ENCODE measurements around the gene KIF4A. TPM values are rescaled to one million over a fixed set of nuclear protein-coding genes. Genes with fewer than 3 reads are reported as not detected.

Gene KIF4A
- polyA plus RNA-seq, 1 donor (not counting 4 experiments of a cell fraction or from before 2014, with no cell fraction given), result 7.1 TPM

DNA sequence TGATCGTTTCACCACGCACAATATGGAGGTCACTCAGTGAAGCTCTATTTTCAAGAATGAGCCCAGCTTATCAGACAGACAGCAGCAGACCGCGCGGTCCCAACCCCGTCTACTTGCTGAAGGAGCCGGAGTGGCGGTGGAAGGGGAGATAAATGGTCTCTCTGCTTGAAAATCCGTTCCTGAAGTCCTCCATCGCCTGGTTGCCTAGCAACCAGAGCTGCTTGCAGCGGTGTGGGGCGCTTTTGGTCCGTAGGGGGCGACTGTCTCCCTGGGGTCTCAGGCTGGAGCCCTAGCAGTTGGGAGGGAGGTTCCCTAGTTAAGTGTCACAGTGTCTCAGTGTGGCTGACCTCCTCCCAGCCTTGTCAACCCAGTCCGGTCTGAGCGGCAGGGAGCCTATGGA, 146.4 kb downstream of the KIF4A start:
- Histone ChIP-seq H2AFZ (ENCODE audit: control insufficient read depth, low read length) (no peak overlapping the region), H3K4me2 (ENCODE audit: control insufficient read depth, extremely low read depth, insufficient read depth, low read depth, low read length) (no peak overlapping the region), H3K4me1 (ENCODE audit: control insufficient read depth, extremely low read depth, insufficient read depth, low read length) (peaks cover 23% of the 10 kb centered on the region), H3K9me1 (ENCODE audit: control insufficient read depth, extremely low read depth, insufficient read depth, low read length) (no peaks in the 10 kb centered on the region), H3K9ac (ENCODE audit: control insufficient read depth, extremely low read depth, insufficient read depth, low read length) (no peak overlapping the region), H3K4me3 (ENCODE audit: control insufficient read depth in 2 of 3, extremely low read depth in 1 of 3, insufficient read depth in 2 of 3, low read depth in 1 of 3, low read length in 3 of 3) (no peak overlapping the region), H3K27ac (ENCODE audit: control insufficient read depth, insufficient read depth, low read length) (no peak overlapping the region), H4K20me1 (ENCODE audit: control insufficient read depth, extremely low read depth, insufficient read depth, low read length) (no peaks in the 10 kb centered on the region), H3K9me3 (ENCODE audit: control insufficient read depth, low read depth, low read length) (peaks cover 1% of the 10 kb centered on the region), H3K79me2 (ENCODE audit: control insufficient read depth, insufficient read depth, low read length) (no peaks in the 10 kb centered on the region), H3K27me3 (ENCODE audit: control insufficient read depth, extremely low read depth, insufficient read depth, low read length) (no peaks in the 10 kb centered on the region), H3K36me3 (ENCODE audit: control insufficient read depth in 2 of 2, extremely low read depth in 1 of 2, insufficient read depth in 2 of 2, low read length in 2 of 2) (no peaks in the 10 kb centered on the region)
- dilution Hi-C loops (cut with MboI; ENCODE audit: extremely low pct_ligation_motif_present, low sequenced_read_pairs), result no loop called here
- TF ChIP-seq EZH2 (IDR thresholded peaks at IDR 0.05; ENCODE audit: low read length), result no peak
- TF ChIP-seq, protein P1, sequence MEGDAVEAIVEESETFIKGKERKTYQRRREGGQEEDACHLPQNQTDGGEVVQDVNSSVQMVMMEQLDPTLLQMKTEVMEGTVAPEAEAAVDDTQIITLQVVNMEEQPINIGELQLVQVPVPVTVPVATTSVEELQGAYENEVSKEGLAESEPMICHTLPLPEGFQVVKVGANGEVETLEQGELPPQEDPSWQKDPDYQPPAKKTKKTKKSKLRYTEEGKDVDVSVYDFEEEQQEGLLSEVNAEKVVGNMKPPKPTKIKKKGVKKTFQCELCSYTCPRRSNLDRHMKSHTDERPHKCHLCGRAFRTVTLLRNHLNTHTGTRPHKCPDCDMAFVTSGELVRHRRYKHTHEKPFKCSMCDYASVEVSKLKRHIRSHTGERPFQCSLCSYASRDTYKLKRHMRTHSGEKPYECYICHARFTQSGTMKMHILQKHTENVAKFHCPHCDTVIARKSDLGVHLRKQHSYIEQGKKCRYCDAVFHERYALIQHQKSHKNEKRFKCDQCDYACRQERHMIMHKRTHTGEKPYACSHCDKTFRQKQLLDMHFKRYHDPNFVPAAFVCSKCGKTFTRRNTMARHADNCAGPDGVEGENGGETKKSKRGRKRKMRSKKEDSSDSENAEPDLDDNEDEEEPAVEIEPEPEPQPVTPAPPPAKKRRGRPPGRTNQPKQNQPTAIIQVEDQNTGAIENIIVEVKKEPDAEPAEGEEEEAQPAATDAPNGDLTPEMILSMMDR (optimal IDR thresholded peaks at IDR 0.05 in 1 of 3, IDR thresholded peaks at IDR 0.05 in 1 of 3, conservative IDR thresholded peaks at IDR 0.05 in 1 of 3; ENCODE audit: extremely low read depth in 1 of 3, insufficient read depth in 2 of 3, low read length in 3 of 3), result no peak
- no peak for DNase-seq (ENCODE audit: low read depth, low spot score)
- FAIRE-seq, result no peak

DNA sequence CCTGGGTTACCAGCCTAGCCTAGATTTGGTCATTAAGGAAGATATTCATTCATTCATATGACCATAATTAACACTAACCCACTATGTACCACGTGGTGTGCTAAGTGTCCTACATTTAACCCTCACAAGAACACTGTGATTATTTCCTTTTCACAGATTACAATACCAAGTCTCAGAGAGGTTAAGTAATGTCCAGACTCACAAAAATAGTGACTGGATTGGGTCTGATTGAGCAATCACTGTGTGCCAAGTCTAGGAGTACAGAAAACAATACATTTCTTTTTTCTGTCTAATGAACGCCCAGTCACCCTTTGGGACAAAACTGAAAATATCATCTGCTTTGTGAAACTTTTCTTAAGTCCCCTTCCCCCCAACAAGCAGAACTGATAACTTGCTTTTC, 147.1 kb downstream of the KIF4A start:
- H4K20me1 ChIP-seq (ENCODE audit: control insufficient read depth, extremely low read depth, insufficient read depth, low read length), result no peaks in the 10 kb centered on the region
- FAIRE-seq, result no peak

More for the DNA sequence above, 147.1 kb downstream of the KIF4A start:
- no peak for DNase-seq (ENCODE audit: low read depth, low spot score)
- Histone ChIP-seq H3K4me1 (ENCODE audit: control insufficient read depth, extremely low read depth, insufficient read depth, low read length) (peaks cover 23% of the 10 kb centered on the region), H3K9ac (ENCODE audit: control insufficient read depth, extremely low read depth, insufficient read depth, low read length) (no peak overlapping the region), H3K9me3 (ENCODE audit: control insufficient read depth, low read depth, low read length) (peaks cover 1% of the 10 kb centered on the region), H3K9me1 (ENCODE audit: control insufficient read depth, extremely low read depth, insufficient read depth, low read length) (no peaks in the 10 kb centered on the region), H3K4me2 (ENCODE audit: control insufficient read depth, extremely low read depth, insufficient read depth, low read depth, low read length) (no peak overlapping the region), H3K36me3 (ENCODE audit: control insufficient read depth in 2 of 2, extremely low read depth in 1 of 2, insufficient read depth in 2 of 2, low read length in 2 of 2) (no peaks in the 10 kb centered on the region), H3K4me3 (ENCODE audit: control insufficient read depth in 2 of 3, extremely low read depth in 1 of 3, insufficient read depth in 2 of 3, low read depth in 1 of 3, low read length in 3 of 3) (no peak overlapping the region), H3K79me2 (ENCODE audit: control insufficient read depth, insufficient read depth, low read length) (no peaks in the 10 kb centered on the region), H3K27me3 (ENCODE audit: control insufficient read depth, extremely low read depth, insufficient read depth, low read length) (no peaks in the 10 kb centered on the region), H2AFZ (ENCODE audit: control insufficient read depth, low read length) (no peak overlapping the region), H3K27ac (ENCODE audit: control insufficient read depth, insufficient read depth, low read length) (no peak overlapping the region)
- TF ChIP-seq EZH2 (IDR thresholded peaks at IDR 0.05; ENCODE audit: low read length), result no peak
- TF ChIP-seq, protein P1 (optimal IDR thresholded peaks at IDR 0.05 in 1 of 3, IDR thresholded peaks at IDR 0.05 in 1 of 3, conservative IDR thresholded peaks at IDR 0.05 in 1 of 3; ENCODE audit: extremely low read depth in 1 of 3, insufficient read depth in 2 of 3, low read length in 3 of 3), result no peak
- dilution Hi-C loops (cut with MboI; ENCODE audit: extremely low pct_ligation_motif_present, low sequenced_read_pairs), result no loop called here
